Muscle layer of colon (tissue), 2 donors: ENCODE results near the gene DPP6.

ENCODE experiments used
- H3K27ac ChIP-seq: one replicate; pipeline ENCODE4 v1.7.0; 2013; ENCODE audit warnings: low read depth, mild to moderate bottlenecking, low read length, moderate library complexity
- H3K27me3 ChIP-seq, 2 donors: one replicate each; pipeline ENCODE4 v1.7.0; 2013; ENCODE audit warnings: low read length in 2 of 2, mild to moderate bottlenecking in 2 of 2; ENCODE audit not compliant: insufficient read depth in 2 of 2, control insufficient read depth in 1 of 2
- H3K36me3 ChIP-seq: one replicate; pipeline ENCODE4 v1.7.0; 2013; ENCODE audit warnings: mild to moderate bottlenecking, low read length; ENCODE audit not compliant: insufficient read depth
- H3K4me1 ChIP-seq: one replicate; pipeline ENCODE4 v1.7.0; 2013; ENCODE audit warnings: mild to moderate bottlenecking, low read length; ENCODE audit not compliant: insufficient read depth
- H3K4me3 ChIP-seq, 2 donors: one replicate each; pipeline ENCODE4 v1.7.0; 2013; ENCODE audit warnings: low read length in 2 of 2, low read depth in 1 of 2, mild to moderate bottlenecking in 1 of 2, moderate library complexity in 1 of 2
- H3K9ac ChIP-seq: one replicate; pipeline ENCODE4 v1.7.0; 2013; ENCODE audit warnings: low read length
- H3K9me3 ChIP-seq: one replicate; pipeline ENCODE4 v1.7.0; 2013; ENCODE audit warnings: mild to moderate bottlenecking, low read length
- donor health status: abdominal sarcoma.
- donor health status: Adenocarcinoma of cecum.

DPP6 gene

DNA sequence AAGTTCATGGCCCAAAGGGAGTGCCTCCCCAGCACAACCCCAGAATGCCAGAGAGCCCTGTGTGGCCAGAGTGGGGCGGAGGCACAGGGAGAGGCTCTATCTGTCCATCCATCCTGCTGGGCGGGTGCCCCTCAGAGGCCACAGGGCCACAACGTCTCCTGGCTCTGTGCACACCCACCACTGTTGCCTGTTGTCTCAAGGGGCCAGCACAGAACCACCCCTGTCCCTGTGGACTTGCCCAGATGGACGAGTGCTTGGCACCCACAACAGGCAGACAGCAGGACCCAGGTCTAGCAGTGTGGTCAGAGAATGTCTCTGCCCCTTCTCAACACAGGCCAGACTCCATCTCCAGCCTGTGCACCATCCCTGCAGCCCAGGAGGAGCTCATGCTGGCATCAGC, 857.9 kb downstream of the DPP6 start:
- no peaks in the 10 kb centered on the region for H3K36me3 ChIP-seq
- peaks cover 0 to 13% of the 10 kb centered on the region in 2 donors for H3K27me3 ChIP-seq
- H3K4me1 ChIP-seq = peaks cover 4% of the 10 kb centered on the region
- no peaks in the 10 kb centered on the region for H3K9me3 ChIP-seq
- H3K27ac ChIP-seq = no peak overlapping the region
- no peak overlapping the region for H3K4me3 ChIP-seq
- no peak overlapping the region for H3K9ac ChIP-seq

DNA sequence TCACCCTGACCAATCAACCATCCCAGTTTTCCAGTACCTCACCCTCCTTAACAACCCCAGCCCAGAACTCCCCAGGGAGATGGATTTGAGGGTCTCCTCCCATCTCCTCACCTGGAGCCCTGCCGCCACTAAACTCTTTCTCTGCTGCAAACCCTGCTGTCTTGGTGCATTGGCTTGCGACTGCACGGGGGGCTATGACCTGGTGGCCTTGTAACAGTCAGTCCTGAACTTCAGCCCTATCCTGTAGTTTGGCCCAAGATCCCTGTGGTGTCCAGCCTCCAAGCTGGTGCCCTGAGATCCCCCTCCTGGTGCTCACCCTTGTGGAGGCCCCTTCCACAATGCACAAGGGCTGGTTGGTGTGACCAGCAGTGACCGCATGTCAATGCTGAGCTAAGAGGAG, 858.8 kb downstream of the DPP6 start:
- Histone ChIP-seq H3K27ac (no peak overlapping the region), H3K27me3 (peaks cover 0 to 19% of the 10 kb centered on the region in 2 donors)

DNA sequence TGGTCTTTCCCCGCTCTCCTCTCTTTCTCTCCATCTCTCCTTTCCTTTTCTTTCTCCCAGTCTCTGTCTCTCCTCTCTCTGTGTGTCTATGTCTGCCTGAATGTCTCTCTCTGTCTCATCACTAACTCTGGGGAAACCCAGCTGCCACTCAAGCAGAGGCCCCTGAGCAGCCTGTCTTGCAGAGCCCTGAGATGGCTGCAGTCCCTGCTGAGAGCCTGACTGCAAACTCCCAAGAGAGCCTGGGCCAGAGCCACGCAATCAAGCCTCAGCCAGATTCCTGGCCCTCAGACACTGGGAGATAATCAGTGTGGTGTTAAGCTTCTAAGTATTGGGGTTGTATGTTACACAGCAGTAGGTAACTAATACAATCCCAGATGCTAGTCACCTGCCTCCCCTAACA, 859.2 kb downstream of the DPP6 start:
- Histone ChIP-seq H3K4me1 (peaks cover 4% of the 10 kb centered on the region), H3K4me3 (no peak overlapping the region), H3K27me3 (peaks cover 0 to 19% of the 10 kb centered on the region in 2 donors), H3K9ac (no peak overlapping the region), H3K27ac (no peak overlapping the region), H3K9me3 (no peaks in the 10 kb centered on the region), H3K36me3 (no peaks in the 10 kb centered on the region)

More for the DNA sequence above, 858.8 kb downstream of the DPP6 start:
- Histone ChIP-seq H3K9ac (no peak overlapping the region), H3K4me1 (peaks cover 4% of the 10 kb centered on the region), H3K36me3 (no peaks in the 10 kb centered on the region), H3K9me3 (no peaks in the 10 kb centered on the region), H3K4me3 (no peak overlapping the region)

DNA sequence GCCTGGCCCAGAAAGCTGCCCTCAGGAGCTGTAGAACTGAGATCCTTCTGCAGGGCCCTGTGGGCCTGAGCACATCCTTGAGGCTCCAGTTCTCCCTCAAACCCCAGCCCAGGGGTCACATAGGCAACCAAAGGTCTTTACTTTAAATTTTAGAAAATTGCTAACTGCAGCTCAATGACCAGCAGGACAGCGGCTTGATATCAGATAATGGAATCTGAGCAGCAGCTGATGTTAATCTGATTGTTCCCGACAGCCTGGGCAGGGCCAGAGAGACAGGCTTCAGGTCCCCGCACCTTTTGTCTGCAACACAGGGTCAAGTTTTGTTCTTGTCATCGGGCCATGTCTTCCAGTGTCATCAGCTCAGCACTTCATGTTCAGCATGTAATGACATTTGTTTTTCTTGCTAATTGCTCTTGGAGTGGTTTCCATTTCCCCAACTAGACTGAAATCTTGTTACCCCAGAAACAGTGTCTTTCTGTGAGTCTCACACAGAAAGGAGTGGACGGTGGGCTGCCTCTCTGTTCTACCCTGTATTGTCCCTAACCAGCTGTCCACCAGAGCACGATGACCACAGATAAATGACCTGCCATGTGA, 859.8 kb downstream of the DPP6 start:
- Histone ChIP-seq H3K4me1 (peaks cover 4% of the 10 kb centered on the region), H3K9ac (no peak overlapping the region), H3K27me3 (peaks cover 0 to 19% of the 10 kb centered on the region in 2 donors), H3K4me3 (no peak overlapping the region), H3K9me3 (no peaks in the 10 kb centered on the region), H3K36me3 (no peaks in the 10 kb centered on the region), H3K27ac (no peak overlapping the region)

DNA sequence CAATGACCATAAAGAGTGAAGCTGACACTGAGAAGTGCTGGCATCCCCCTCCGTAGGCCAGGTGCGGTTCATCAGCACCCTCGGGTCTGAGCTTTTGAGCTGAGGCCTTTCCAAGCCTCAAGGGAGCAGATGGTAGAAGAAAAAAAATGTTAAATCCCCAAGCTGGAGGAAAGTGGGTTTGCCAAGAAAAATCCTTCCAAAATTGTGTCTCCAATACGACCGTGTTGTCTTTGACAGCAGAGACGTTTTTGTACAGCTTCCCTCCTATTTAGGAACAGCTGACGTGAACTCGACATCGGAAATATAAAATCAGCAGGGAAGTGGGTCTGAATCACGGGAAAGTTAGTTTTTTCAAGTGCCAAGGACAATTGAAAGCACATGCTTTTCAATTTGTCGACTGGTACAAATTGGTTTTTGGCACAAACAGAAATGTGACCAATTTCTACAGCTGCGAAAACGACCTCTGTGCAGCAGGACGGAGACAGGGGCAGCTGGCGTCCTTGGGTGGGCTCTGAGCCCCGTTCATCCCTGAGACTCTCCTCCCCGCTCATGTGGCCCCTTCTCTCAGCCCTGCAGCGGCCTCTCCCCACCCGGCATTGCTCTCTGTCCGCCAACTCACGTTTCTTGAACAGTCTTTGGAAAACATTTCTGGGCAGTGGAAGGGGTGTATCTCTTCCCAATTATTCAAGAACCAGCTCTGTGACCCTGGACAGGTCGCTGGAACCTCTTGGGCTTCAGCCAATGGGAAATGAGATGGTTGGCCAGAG, 860.9 kb downstream of the DPP6 start:
- no peak overlapping the region for H3K27ac ChIP-seq
- H3K9ac ChIP-seq = no peak overlapping the region
- H3K27me3 ChIP-seq = peaks cover 0 to 19% of the 10 kb centered on the region in 2 donors
- H3K9me3 ChIP-seq = no peaks in the 10 kb centered on the region
- H3K36me3 ChIP-seq = no peaks in the 10 kb centered on the region
- H3K4me1 ChIP-seq = peaks cover 4% of the 10 kb centered on the region
- no peak overlapping the region for H3K4me3 ChIP-seq

DNA sequence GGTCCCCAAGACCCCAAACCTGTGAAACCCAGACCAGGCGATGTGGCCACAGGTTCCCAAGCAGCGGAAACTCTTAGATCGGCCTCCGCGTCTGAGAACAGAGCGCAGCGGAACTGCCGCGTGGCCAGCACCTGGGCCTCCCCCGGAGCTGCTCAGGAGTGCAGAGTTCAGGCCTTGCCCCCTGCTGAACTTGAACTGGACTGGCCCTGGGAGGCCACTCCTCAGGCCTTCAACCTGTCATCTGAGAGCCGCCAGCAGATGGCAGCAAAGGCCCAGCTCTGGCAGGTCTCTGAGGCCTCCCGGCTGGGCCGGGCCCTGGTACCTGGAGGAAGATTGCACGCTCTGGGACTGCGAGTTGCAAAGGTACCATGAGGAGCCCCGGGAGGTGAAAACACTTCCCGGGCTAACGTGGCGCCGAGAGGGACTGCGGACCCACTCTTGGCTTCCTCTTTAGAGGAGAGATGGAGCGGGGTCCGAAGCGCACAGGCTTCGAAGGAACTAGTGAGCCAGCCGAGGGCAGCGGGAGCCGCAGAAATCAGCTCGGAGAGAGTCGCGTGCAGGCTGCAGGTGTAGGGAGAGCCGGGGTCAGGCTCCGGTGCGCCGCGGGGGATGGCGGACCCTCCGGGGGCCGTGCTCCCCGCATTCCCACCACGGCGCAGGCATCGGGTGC, 861.6 kb downstream of the DPP6 start:
- peaks cover 4% of the 10 kb centered on the region for H3K4me1 ChIP-seq
- no peaks in the 10 kb centered on the region for H3K36me3 ChIP-seq
- peak overlapping the region; percentile 24 to 54 for H3K4me3 ChIP-seq
- H3K9ac ChIP-seq = no peak overlapping the region
- H3K9me3 ChIP-seq = no peaks in the 10 kb centered on the region
- peaks cover 0 to 19% of the 10 kb centered on the region in 2 donors for H3K27me3 ChIP-seq
- no peak overlapping the region for H3K27ac ChIP-seq

DNA sequence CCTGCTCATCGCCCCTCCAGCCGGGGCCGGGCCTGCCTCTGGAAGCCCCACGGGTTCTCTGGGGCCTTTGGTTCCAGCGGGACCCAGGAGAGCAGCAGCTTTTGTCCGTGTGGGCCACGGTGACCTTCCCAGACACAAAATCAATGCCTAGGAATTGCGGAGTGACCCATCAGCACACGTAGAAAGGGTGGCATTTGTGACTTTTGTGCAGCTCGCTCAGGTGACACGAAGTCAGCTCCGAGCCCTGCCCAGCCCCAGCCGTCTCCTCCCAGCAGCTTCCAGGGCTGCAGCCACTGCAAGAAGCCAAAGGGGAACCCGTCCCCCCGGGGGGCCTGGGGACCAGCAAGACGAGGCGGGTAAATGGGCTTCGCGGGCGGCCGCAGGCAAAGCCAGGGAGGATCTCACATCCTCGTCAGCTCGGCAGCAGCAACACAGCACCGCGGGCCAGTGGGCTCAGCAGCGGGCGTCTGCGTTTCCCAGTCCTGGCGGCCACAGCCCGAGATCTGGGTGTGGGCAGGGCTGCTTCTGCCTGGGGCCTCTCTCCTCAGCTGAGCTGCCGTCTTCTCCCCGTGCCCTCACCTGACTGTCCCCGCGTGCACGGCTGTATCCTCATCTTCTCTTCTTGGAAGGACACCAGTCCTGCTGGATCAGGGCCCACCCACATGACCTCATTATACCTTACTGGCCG, 862.3 kb downstream of the DPP6 start:
- Histone ChIP-seq H3K9me3 (no peaks in the 10 kb centered on the region), H3K4me3 (peak overlapping the region in 1 of 2 donors; percentile 2), H3K36me3 (no peaks in the 10 kb centered on the region), H3K4me1 (peaks cover 4% of the 10 kb centered on the region), H3K9ac (no peak overlapping the region), H3K27me3 (peaks cover 0 to 19% of the 10 kb centered on the region in 2 donors), H3K27ac (no peak overlapping the region)

DNA sequence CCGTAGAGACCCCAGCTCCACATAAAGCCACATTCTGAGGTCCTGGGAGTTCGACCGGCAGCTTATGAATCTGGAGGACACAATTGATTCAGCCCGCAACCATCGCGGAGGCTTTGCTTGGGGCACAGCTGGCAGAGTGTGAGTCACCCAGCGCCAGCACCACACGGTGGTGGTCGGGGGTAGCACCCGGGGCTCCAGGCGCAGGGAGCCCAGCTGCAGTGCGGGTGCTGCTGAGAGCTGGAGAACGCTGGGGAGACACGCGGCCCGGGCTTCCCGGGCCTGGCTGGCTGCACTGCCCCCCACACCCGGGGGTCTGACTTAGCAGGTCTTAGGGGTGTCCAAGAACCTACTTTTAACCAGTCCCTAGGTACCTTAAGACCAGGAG, 862.8 kb downstream of the DPP6 start:
- Histone ChIP-seq H3K4me1 (peaks cover 4% of the 10 kb centered on the region), H3K27ac (no peak overlapping the region), H3K9ac (no peak overlapping the region), H3K27me3 (peaks cover 0 to 19% of the 10 kb centered on the region in 2 donors), H3K9me3 (no peaks in the 10 kb centered on the region), H3K36me3 (no peaks in the 10 kb centered on the region), H3K4me3 (no peak overlapping the region)

DNA sequence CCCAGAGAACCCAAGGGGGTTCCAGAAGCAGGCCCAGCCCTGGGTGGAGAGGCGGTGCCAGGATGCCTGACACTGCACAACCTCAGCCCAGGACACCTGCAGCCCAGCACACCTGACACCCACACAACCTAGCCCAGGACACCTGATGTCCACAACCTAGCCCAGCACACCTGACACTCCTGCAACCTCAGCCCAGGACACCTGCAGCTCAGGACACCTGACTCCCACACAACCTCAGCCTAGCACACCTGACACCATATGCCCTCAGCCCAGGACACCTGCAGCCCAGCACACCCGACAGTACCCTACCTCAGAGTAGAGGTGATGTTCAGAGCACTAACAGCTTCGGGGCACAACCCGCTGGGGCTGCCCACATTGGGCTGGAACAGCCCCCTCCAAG, 863.4 kb downstream of the DPP6 start:
- H3K4me1 ChIP-seq = peaks cover 4% of the 10 kb centered on the region
- no peak overlapping the region for H3K27ac ChIP-seq
- no peaks in the 10 kb centered on the region for H3K9me3 ChIP-seq
- H3K36me3 ChIP-seq = no peaks in the 10 kb centered on the region
- H3K4me3 ChIP-seq = no peak overlapping the region
- H3K27me3 ChIP-seq = peaks cover 0 to 19% of the 10 kb centered on the region in 2 donors
- H3K9ac ChIP-seq = no peak overlapping the region

DNA sequence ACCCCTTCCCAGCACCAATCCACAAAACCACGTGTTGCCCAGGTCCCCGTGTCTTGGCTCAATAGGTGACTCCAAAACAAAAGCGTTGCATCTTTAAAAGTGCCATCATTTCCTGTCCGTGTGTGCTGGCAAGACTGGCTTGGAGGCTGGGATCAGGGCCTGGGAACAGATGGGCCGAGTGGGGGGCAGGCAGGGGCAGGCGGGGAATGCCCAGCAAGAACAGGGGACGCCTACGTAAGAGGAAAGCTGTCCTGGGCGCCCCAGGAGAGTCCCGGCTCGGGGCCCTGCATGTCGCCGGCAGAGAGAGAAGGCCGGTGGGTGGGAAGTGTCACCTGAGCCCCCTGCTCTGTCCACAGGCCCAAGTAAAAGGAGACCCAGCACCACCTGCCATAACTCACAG, 864.2 kb downstream of the DPP6 start:
- H3K27me3 ChIP-seq = peaks cover 0 to 19% of the 10 kb centered on the region in 2 donors
- no peak overlapping the region for H3K9ac ChIP-seq
- H3K4me1 ChIP-seq = peaks cover 4% of the 10 kb centered on the region
- H3K36me3 ChIP-seq = no peaks in the 10 kb centered on the region
- no peak overlapping the region for H3K27ac ChIP-seq
- H3K4me3 ChIP-seq = no peak overlapping the region
- H3K9me3 ChIP-seq = no peaks in the 10 kb centered on the region
